GM20431 (cell line): ENCODE data around the gene SCYGR3.

ENCODE experiments used
- in situ Hi-C: fragments of 300-500 bp; cut with MseI, MboI; formaldehyde crosslinking; loops from one replicate; pipeline ENCODE4 v1.15.0; 2020; ENCODE audit warnings: low sequenced_read_pairs; ENCODE audit not compliant: unreplicated experiment

SCYGR3 gene

GRCh38 chr2:227570615-227571014 lies 44.0 kb downstream of the SCYGR3 start:
- in situ Hi-C loops: no loop called here

GRCh38 chr2:227568852-227569169 lies 45.8 kb downstream of the SCYGR3 start:
- in situ Hi-C loops: no loop called here

GRCh38 chr2:227566012-227566411 lies 48.6 kb downstream of the SCYGR3 start:
- in situ Hi-C loops: no loop called here

GRCh38 chr2:227565080-227565479 lies 49.6 kb downstream of the SCYGR3 start:
- in situ Hi-C loops: no loop called here
